ENCODE measurements around the gene FBN3. TPM values are rescaled to one million over a fixed set of nuclear protein-coding genes. Genes with fewer than 3 reads are reported as not detected.
"Not testable (repeated sequence)": the region's sequence is repeated elsewhere in the genome, so short reads cannot be mapped to it uniquely, and the experiment has no call there.

The FBN3 gene
- polyA plus RNA-seq, 1 donor from 2014 or later, result not detected

DNA sequence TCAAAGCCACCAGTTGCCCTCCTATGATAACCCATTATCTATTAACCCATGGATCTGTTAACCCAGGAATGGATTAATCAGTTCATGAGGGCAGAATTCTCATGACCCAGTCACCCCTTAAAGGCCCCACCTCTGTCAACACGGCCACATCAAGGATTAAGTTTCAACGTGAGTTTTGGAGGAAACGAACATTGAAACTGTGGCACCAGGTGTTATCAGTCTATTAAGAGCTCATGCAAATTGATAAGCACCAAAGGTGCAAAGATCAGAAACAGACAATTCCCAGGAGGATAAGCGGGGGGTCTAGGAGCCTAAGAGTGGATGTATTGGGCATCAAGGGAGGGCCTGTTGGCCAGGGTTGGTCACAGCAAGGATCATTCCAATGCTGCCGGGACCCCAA, 124.1 kb downstream of the FBN3 start:
- no peaks in the 10 kb centered on the region for H3K27me3 Mint-ChIP-seq
- H3K27ac Mint-ChIP-seq, result peak overlapping the region in 1 of 3 donors; percentile 31
- H3K4me3 Mint-ChIP-seq, result peak overlapping the region in 1 of 4 donors; percentile 28
- H3K36me3 Mint-ChIP-seq, result no peaks in the 10 kb centered on the region
- no peaks in the 10 kb centered on the region for H3K4me1 Mint-ChIP-seq
- no peaks in the 10 kb centered on the region for H3K9me3 Mint-ChIP-seq

DNA sequence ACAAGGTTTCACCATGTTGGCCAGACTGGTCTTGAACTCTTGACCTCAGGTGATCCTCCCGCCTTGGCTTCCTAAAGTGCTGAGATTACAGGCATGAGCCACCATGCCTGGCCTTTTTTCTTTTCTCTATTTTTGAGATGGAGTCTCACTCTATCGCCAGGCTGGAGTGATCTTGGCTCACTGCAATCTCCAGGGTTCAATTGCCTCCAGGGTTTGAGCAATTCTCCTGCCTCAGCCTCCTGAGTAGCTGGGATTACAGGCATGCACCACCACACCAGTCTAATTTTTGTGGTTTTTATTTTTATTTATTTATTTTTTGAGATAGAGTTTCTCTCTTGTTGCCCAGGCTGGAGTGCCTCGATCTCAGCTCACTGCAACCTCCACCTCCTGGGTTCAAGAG, 125.1 kb downstream of the FBN3 start:
- not testable (repeated sequence) for H3K36me3 Mint-ChIP-seq, H3K27ac Mint-ChIP-seq, H3K4me1 Mint-ChIP-seq, H3K4me3 Mint-ChIP-seq, H3K27me3 Mint-ChIP-seq, H3K9me3 Mint-ChIP-seq

DNA sequence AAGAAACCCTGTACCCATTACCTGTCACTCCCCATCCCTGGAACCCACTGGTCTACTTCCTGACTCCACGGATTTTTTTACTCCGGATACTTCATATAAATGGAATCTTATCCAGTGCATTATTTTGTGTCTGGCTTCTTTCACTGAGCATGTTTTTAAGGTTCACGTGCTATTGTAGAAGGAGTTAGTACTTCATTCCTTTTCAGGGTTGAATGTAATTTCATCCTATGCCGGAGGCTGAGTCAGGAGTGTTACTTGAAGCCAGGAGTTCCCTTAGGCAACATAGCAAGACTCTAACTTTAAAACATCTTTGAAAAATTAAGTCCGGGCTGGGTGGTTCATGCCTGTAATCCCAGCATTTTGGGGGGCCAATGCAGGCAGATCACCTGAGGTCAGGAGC, 126.0 kb downstream of the FBN3 start:
- Mint-ChIP-seq H3K27ac (no peak overlapping the region), H3K9me3 (no peaks in the 10 kb centered on the region), H3K27me3 (no peaks in the 10 kb centered on the region), H3K4me3 (no peak overlapping the region), H3K4me1 (no peaks in the 10 kb centered on the region), H3K36me3 (no peaks in the 10 kb centered on the region)

DNA sequence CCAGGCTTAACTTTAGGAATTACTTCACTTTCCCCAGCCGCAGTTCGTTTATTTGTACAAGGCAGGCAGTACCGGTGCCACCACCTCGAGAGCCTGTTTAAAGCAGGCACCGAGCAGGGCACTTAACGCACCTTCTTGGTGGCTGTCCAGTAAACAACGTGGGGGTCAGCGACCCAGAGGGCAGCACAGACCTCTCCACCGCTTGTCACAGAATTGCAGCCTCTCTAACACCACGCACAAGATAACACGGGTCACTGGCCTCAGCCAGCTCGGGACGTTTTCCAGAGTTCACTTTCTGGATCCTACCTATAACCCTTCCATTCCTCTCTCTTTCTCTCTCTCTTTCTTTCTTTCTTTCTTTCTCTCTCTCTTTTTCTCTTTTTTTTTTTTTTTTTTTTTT, 127.1 kb downstream of the FBN3 start:
- no peaks in the 10 kb centered on the region for H3K36me3 Mint-ChIP-seq
- peaks cover 2 to 7% (median 4%) of the 10 kb centered on the region in 3 donors for H3K4me1 Mint-ChIP-seq
- H3K9me3 Mint-ChIP-seq, result no peaks in the 10 kb centered on the region
- no peak overlapping the region for H3K27ac Mint-ChIP-seq
- H3K4me3 Mint-ChIP-seq, result no peak overlapping the region
- no peaks in the 10 kb centered on the region for H3K27me3 Mint-ChIP-seq

DNA sequence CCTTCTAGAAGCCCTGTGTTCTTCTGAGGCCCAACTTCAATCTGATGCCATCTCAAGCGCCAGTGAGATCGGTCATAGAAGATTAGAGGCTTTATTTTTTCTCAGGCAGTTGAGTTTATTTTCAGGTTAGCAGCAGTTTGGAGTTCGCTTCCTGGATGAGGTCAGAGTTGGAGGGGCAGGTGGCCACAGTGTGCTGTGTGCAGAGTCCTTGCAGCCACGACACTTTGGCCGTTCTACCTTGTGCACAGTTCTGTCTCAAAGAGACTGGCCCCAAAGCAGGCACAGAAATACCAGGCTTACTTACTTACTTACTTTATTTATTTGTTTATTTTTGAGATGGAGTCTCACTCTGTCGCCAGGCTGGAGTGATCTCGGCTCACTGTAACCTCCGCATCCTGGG, 128.0 kb downstream of the FBN3 start:
- H3K4me3 Mint-ChIP-seq, result no peak overlapping the region
- no peaks in the 10 kb centered on the region for H3K9me3 Mint-ChIP-seq
- H3K27me3 Mint-ChIP-seq, result no peaks in the 10 kb centered on the region
- no peaks in the 10 kb centered on the region for H3K36me3 Mint-ChIP-seq
- peaks cover 2 to 7% (median 4%) of the 10 kb centered on the region in 3 donors for H3K4me1 Mint-ChIP-seq
- no peak overlapping the region for H3K27ac Mint-ChIP-seq

DNA sequence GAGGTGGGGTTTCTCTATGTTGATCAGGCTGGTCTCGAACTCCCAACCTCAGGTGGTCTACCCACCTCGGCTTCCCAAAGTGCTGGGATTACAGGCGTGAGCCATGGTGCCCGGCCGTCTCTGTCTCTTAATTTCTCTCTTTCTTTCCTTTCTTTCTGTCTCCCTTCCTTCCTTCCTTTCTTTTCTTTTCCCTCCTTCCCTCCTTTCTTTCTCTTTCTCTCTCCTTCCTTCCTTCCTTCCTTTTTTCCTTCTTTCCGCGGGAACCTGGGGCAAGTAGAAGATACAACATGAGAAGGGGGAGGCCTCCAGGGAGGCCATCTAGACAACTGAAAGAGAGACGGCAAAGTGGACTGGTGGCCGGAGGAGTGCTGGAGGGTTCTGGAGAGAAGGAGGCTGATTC, 128.7 kb downstream of the FBN3 start:
- no peak overlapping the region for H3K4me3 Mint-ChIP-seq
- no peak overlapping the region for H3K27ac Mint-ChIP-seq
- H3K27me3 Mint-ChIP-seq, result no peaks in the 10 kb centered on the region
- H3K9me3 Mint-ChIP-seq, result no peaks in the 10 kb centered on the region
- H3K36me3 Mint-ChIP-seq, result no peaks in the 10 kb centered on the region
- H3K4me1 Mint-ChIP-seq, result peaks cover 2 to 7% (median 4%) of the 10 kb centered on the region in 3 donors

DNA sequence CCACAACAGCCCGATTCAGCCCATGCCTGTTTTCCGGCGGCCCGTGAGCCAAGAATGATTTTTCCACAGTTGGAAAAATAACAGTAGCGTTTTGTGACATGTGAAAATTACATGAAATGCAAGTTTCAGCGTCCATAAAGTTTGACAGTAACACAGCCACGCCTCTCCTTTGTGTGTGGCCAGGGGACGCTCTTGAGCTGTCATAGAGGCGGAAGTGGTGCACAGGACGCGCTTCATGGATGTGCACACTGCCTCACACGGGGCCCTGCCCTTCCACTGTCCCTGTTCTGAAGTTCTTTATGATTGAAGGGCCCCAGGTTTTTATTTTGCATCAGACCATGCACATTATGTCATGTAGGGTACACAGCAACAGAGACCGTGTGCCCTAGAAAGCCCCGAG, 131.6 kb downstream of the FBN3 start:
- no peaks in the 10 kb centered on the region for H3K27me3 Mint-ChIP-seq
- H3K27ac Mint-ChIP-seq, result no peak overlapping the region
- H3K36me3 Mint-ChIP-seq, result no peaks in the 10 kb centered on the region
- peaks cover 2 to 7% (median 4%) of the 10 kb centered on the region in 3 donors for H3K4me1 Mint-ChIP-seq
- H3K9me3 Mint-ChIP-seq, result no peaks in the 10 kb centered on the region
- H3K4me3 Mint-ChIP-seq, result no peak overlapping the region

Other genes with a start within 250 kb of the FBN3 start
- 2.4 TPM for gene MAP2K7, start 245.7 kb downstream of the FBN3 start, polyA plus RNA-seq
- not detected for gene TGFBR3L, start 234.8 kb downstream of the FBN3 start, polyA plus RNA-seq
- gene SNAPC2, start 229.3 kb downstream of the FBN3 start, polyA plus RNA-seq, result 19.0 TPM
- gene CTXN1, start 223.5 kb downstream of the FBN3 start, polyA plus RNA-seq, result not detected
- gene TIMM44, start 205.9 kb downstream of the FBN3 start, polyA plus RNA-seq, result 16.1 TPM
- 49.3 TPM for gene ELAVL1, start 144.0 kb downstream of the FBN3 start, polyA plus RNA-seq
- 1.2 TPM for gene CCL25, start 96.8 kb downstream of the FBN3 start, polyA plus RNA-seq
- gene CERS4, start 59.8 kb upstream of the FBN3 start, polyA plus RNA-seq, result 38.0 TPM
- gene CD320, start 158.8 kb upstream of the FBN3 start, polyA plus RNA-seq, result 34.4 TPM
- 141 TPM for gene NDUFA7, start 171.8 kb upstream of the FBN3 start, polyA plus RNA-seq
- gene RPS28, start 171.9 kb upstream of the FBN3 start, polyA plus RNA-seq, result 2,981 TPM
- not detected for gene KANK3, start 193.7 kb upstream of the FBN3 start, polyA plus RNA-seq
- gene ANGPTL4, start 214.6 kb upstream of the FBN3 start, polyA plus RNA-seq, result not detected
- gene RAB11B, start 240.8 kb upstream of the FBN3 start, polyA plus RNA-seq, result 96.8 TPM